Limb (tissue), 2 donors: ENCODE results near the gene ABL1.

Experiments used
- DNase-seq, 2 donors: peaks; one replicate each; pipeline ENCODE4 v3.0.0-alpha.2; 2016; ENCODE audit errors: extremely low spot score in 2 of 2

Gene ABL1

GRCh38 chr9:130888146-130888885, 53.3 kb downstream of the ABL1 start:
- DNase-seq = no peak

- no peak for DNase-seq
These were observed 55.1 kb downstream of the ABL1 start for GRCh38 chr9:130890124-130890523.

- DNase-seq = no peak
These were observed 56.0 kb downstream of the ABL1 start for GRCh38 chr9:130890870-130891687.

GRCh38 chr9:130891688-130892476, 56.8 kb downstream of the ABL1 start:
- DNase-seq = peak in 1 of 2 donors; percentile 62

- no peak for DNase-seq
These were observed 57.6 kb downstream of the ABL1 start for GRCh38 chr9:130892477-130893304.

- peak in 1 of 2 donors; percentile 10 for DNase-seq
These were observed 58.5 kb downstream of the ABL1 start for GRCh38 chr9:130893341-130894101.

- DNase-seq = no peak
These were observed 59.5 kb downstream of the ABL1 start for GRCh38 chr9:130894546-130894945.

GRCh38 chr9:130895038-130895437, 60.0 kb downstream of the ABL1 start:
- DNase-seq = no peak

GRCh38 chr9:130895481-130896232, 60.6 kb downstream of the ABL1 start:
- DNase-seq = no peak

GRCh38 chr9:130896233-130897014, 61.4 kb downstream of the ABL1 start, which contains the start of gene QRFP:
Gene QRFP (minus strand): TSS chr9:130896812. CDS start chr9:130893838, 2,974 bp downstream.
- no peak for DNase-seq

GRCh38 chr9:130897105-130897751, 62.2 kb downstream of the ABL1 start:
- DNase-seq = no peak

GRCh38 chr9:130897848-130898551, 62.9 kb downstream of the ABL1 start:
- no peak for DNase-seq

- no peak for DNase-seq
These were observed 63.4 kb downstream of the ABL1 start for GRCh38 chr9:130898552-130898852.

- no peak for DNase-seq
These were observed 64.1 kb downstream of the ABL1 start for GRCh38 chr9:130899051-130899748.

- DNase-seq = no peak
These were observed 65.8 kb downstream of the ABL1 start for GRCh38 chr9:130900701-130901497.

- DNase-seq = no peak
These were observed 66.6 kb downstream of the ABL1 start for GRCh38 chr9:130901498-130902203.
